BE2C (cell line): ENCODE results near the gene UBTD1.

Experiments
- DNase-seq: peaks from one replicate; pipeline ENCODE4 v3.0.0-alpha.2; 2020
- H3K27me3 ChIP-seq: fragments of 250-450 bp; sonication (Bioruptor Pico); 2 replicates; pipeline ENCODE4 v1.5.1; 2020; ENCODE audit warnings: mild to moderate bottlenecking
- H3K36me3 ChIP-seq: fragments of 250-450 bp; sonication (Bioruptor Pico); 2 replicates; pipeline ENCODE4 v1.5.1; 2020; ENCODE audit warnings: mild to moderate bottlenecking
- H3K4me1 ChIP-seq: fragments of 250-450 bp; sonication (Bioruptor Pico); 2 replicates; pipeline ENCODE4 v1.5.1; 2020
- H3K4me3 ChIP-seq: 2 replicates; pipeline ENCODE4 v1.5.1; 2011; ENCODE audit warnings: low read depth, low read length
- H3K9me3 ChIP-seq: fragments of 250-450 bp; sonication (Bioruptor Pico); 2 replicates; pipeline ENCODE4 v1.5.1; 2020
- TF ChIP-seq, protein P1 (sequence below): IDR thresholded peaks from 2 replicates; pipeline ENCODE4 v1.5.1; 2012; ENCODE audit warnings: mild to moderate bottlenecking, low read depth, low read length

Gene UBTD1

DNA sequence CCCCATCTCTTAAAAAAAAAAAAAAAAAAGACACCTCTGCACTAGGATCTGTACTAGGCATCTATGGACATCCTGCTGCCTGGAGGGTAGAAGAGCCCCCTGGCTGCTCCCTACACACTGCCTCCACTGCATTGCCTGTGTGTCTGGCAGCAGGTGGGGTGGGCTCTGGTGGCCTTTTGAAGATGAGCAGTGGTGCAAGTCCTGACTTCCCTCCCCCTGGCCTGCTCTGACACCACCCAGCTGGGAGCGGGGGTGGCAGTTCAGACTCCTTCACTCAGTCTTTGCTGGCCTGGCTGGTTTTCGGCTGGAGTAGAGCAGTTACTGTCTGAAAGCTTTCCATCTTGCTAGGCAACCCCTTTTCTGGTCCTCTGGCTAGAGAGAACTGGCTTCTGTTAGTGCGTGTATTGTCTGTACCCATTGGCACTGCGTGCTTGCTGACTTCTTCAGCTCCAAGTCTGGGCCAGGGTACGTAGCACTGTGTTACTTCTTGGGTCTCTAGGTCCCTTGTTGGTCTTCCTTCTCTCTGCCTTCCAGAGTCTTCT is 108.4 kb downstream of the UBTD1 start:
- no peaks in the 10 kb centered on the region for H3K9me3 ChIP-seq
- no peak overlapping the region for H3K4me3 ChIP-seq
- DNase-seq, result no peak
- no peaks in the 10 kb centered on the region for H3K27me3 ChIP-seq
- TF ChIP-seq, protein P1, sequence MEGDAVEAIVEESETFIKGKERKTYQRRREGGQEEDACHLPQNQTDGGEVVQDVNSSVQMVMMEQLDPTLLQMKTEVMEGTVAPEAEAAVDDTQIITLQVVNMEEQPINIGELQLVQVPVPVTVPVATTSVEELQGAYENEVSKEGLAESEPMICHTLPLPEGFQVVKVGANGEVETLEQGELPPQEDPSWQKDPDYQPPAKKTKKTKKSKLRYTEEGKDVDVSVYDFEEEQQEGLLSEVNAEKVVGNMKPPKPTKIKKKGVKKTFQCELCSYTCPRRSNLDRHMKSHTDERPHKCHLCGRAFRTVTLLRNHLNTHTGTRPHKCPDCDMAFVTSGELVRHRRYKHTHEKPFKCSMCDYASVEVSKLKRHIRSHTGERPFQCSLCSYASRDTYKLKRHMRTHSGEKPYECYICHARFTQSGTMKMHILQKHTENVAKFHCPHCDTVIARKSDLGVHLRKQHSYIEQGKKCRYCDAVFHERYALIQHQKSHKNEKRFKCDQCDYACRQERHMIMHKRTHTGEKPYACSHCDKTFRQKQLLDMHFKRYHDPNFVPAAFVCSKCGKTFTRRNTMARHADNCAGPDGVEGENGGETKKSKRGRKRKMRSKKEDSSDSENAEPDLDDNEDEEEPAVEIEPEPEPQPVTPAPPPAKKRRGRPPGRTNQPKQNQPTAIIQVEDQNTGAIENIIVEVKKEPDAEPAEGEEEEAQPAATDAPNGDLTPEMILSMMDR, result no peak
- H3K4me1 ChIP-seq, result no peaks in the 10 kb centered on the region
- no peaks in the 10 kb centered on the region for H3K36me3 ChIP-seq

GRCh38 chr10:97608991-97609561 is 110.4 kb downstream of the UBTD1 start:
- no peaks in the 10 kb centered on the region for H3K27me3 ChIP-seq
- no peak overlapping the region for H3K4me3 ChIP-seq
- H3K9me3 ChIP-seq, result no peaks in the 10 kb centered on the region
- no peaks in the 10 kb centered on the region for H3K4me1 ChIP-seq
- no peaks in the 10 kb centered on the region for H3K36me3 ChIP-seq
- TF ChIP-seq, protein P1, result no peak
- no peak for DNase-seq

- Histone ChIP-seq H3K27me3 (no peaks in the 10 kb centered on the region), H3K4me3 (no peak overlapping the region), H3K36me3 (no peaks in the 10 kb centered on the region), H3K4me1 (no peaks in the 10 kb centered on the region), H3K9me3 (no peaks in the 10 kb centered on the region)
- TF ChIP-seq, protein P1, result no peak
- no peak for DNase-seq
Measured at GRCh38 chr10:97611473-97611872, 112.7 kb downstream of the UBTD1 start.

GRCh38 chr10:97612386-97612785 is 113.7 kb downstream of the UBTD1 start:
- Histone ChIP-seq H3K36me3 (no peaks in the 10 kb centered on the region), H3K4me3 (no peak overlapping the region)

DNA sequence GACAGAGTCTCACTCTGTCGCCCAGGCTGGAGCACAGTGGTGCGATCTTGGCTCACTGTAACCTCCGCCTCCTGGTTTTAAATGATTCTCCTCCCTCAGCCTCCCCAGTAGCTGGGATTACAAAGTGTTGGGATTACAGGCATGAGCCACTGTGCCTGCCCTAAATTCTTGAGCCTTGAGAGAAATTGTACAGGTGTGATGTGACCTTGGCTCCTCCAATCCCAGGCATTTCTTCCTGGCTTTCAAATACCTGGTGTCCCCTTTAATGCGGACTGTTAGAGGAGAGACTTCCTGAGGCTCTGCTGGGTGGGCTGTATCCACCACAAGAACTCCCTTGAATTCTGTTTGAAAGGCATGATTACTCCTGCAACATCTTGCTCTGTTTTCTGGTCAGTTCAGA is 119.6 kb downstream of the UBTD1 start:
- no peaks in the 10 kb centered on the region for H3K27me3 ChIP-seq
- H3K36me3 ChIP-seq, result no peaks in the 10 kb centered on the region
- H3K9me3 ChIP-seq, result no peaks in the 10 kb centered on the region
- TF ChIP-seq, protein P1, result no peak
- H3K4me3 ChIP-seq, result no peak overlapping the region
- H3K4me1 ChIP-seq, result no peaks in the 10 kb centered on the region
- no peak for DNase-seq

More at GRCh38 chr10:97612386-97612785, 113.7 kb downstream of the UBTD1 start:
- H3K4me1 ChIP-seq, result no peaks in the 10 kb centered on the region
- no peak for DNase-seq
- H3K9me3 ChIP-seq, result no peaks in the 10 kb centered on the region
- TF ChIP-seq, protein P1, result peak; percentile 47
- no peaks in the 10 kb centered on the region for H3K27me3 ChIP-seq

GRCh38 chr10:97618733-97619132 is 120.0 kb downstream of the UBTD1 start:
- Histone ChIP-seq H3K27me3 (no peaks in the 10 kb centered on the region), H3K36me3 (no peaks in the 10 kb centered on the region), H3K9me3 (no peaks in the 10 kb centered on the region), H3K4me3 (no peak overlapping the region), H3K4me1 (no peaks in the 10 kb centered on the region)
- DNase-seq, result no peak
- TF ChIP-seq, protein P1, result no peak
